Islet precursor cell (in vitro differentiated cells): ENCODE results near the gene PILRB.
"Not testable (repeated sequence)": the region's sequence is repeated elsewhere in the genome, so short reads cannot be mapped to it uniquely, and the experiment has no call there.

Experiments
- DNase-seq: peaks from one replicate; pipeline ENCODE4 v3.0.0-alpha.2; 2018

The PILRB gene

GRCh38 chr7:100357131-100357561 lies 771 bp upstream of the PILRB start:
- DNase-seq = peak; percentile 40

- peak; percentile 39 for DNase-seq
Measured at GRCh38 chr7:100358857-100359212, 918 bp downstream of the PILRB start.

GRCh38 chr7:100360135-100360854 lies 2.4 kb downstream of the PILRB start:
- no peak for DNase-seq

- no peak for DNase-seq
Measured at GRCh38 chr7:100363098-100363497, 5.2 kb downstream of the PILRB start.

GRCh38 chr7:100363797-100364196 lies 5.9 kb downstream of the PILRB start:
- not testable (repeated sequence) for DNase-seq

DNA sequence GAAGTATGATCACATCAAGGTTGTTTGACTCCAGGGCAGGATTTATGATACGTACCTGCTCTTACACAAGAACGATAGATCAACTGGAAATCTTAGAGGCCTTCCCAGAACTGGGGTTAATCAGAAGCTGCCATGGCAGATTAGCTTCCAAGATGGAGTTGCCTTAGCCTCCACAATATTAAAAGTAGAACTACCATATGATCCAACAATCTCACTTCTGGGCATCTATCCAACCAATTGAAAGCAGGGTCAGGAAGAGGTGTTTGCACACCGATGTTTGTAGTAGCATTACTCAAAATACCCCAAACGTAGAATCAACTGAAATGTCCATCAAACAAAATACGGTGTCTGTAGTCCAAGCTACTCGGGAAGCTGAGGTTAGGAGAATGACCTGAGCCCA lies 6.6 kb downstream of the PILRB start:
- DNase-seq = no peak

- DNase-seq = not testable (repeated sequence)
Measured at GRCh38 chr7:100365998-100366367, 8.1 kb downstream of the PILRB start.

GRCh38 chr7:100366411-100367250 lies 8.7 kb downstream of the PILRB start:
- no peak for DNase-seq

DNA sequence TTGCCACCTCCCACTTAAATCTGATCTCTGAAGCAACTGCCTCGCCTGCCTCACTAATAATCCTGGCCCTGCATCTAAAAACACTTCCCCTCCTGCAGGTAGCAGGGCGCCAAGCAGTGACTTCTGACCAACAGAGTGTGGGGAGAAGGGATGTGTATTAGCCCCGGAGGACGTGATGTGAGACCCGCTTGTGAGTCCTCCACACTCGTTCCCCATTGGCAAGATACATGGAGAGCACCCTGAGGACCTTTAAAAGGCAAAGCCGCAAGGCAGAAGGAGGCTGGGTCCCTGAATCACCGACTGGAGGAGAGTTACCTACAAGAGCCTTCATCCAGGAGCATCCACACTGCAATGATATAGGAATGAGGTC lies 9.3 kb downstream of the PILRB start:
- no peak for DNase-seq

- DNase-seq = no peak
Measured at GRCh38 chr7:100367676-100368613, 10.0 kb downstream of the PILRB start.

GRCh38 chr7:100369105-100369504 lies 11.2 kb downstream of the PILRB start:
- DNase-seq = no peak

GRCh38 chr7:100370303-100370702 lies 12.4 kb downstream of the PILRB start:
- peak; percentile 35 for DNase-seq

DNA sequence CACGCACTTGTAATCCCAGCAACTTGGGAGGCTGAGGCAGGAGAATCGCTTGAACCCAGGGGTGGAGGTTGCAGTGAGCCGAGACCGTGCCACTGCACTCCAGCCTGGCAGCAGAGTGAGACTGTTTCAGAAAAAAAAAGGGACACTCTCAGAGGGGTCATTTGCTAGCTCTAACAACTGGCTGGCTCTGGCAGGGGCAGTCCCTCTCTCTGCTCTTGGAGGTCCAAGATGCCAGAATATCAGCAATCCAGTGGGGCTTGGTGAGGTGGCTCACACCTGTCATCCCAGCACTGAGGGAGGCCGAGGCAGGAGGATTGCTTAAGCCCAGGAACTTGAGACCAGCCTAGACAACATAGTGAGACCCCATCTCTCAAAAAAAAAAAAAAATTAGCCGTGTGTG lies 12.8 kb downstream of the PILRB start:
- DNase-seq = peak; percentile 48

DNA sequence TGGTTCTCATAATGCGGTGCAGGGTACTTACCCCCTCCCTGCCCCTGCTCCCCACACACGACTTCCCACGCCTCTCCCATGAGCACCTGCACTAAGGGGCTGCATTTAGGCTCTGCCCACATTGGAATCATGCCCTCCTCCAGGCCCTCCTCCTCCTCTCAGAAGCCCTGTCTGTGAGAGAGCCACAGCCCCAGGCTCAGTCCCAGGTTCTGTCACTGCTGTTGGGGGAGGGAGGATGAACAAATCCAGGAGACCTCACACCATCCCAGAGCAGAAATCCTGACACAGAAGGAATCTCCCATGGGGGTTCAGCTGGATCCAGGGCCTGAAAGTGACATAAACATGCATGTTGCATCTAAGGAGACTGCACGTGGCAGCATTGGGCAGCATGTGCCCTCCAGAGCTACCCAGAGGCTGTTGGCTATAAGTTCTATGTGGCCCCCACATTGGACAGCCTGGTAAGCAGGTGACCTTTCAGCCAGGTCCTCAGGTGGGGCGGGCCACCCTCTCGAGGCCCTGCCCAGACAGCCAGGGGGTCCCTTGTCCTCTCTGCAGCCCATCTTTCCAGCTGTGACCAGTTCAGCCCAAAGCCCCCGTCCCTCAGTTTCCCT lies 13.7 kb downstream of the PILRB start:
- peak; percentile 60 for DNase-seq

GRCh38 chr7:100372256-100372655 lies 14.3 kb downstream of the PILRB start:
- DNase-seq = peak; percentile 65

GRCh38 chr7:100372694-100373093 lies 14.8 kb downstream of the PILRB start:
- DNase-seq = no peak

- DNase-seq = no peak
Measured at GRCh38 chr7:100373261-100373831, 15.4 kb downstream of the PILRB start, which contains the start of gene PILRA. TSS of gene PILRA (plus strand) at chr7:100373487. CDS start at chr7:100373657, 170 bp downstream.

DNA sequence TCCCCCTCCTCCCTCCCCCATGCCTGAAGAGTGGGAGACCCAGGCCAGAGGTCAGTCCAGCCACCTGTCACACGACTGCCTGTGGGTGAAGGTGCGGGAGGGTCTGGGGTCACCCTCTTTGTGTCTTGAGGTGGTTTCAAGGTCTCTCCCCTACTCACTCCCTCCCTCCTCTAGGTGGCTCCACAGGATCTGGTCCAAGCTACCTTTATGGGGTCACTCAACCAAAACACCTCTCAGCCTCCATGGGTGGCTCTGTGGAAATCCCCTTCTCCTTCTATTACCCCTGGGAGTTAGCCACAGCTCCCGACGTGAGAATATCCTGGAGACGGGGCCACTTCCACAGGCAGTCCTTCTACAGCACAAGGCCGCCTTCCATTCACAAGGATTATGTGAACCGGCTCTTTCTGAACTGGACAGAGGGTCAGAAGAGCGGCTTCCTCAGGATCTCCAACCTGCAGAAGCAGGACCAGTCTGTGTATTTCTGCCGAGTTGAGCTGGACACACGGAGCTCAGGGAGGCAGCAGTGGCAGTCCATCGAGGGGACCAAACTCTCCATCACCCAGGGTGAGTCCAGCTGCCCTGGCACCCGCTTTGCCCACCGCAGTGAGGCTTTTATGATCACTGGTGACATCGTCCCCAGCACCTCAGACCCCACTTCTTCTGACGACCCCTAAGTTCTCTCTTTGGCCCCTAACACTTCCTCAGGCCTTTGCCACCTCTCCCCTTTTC lies 16.1 kb downstream of the PILRB start:
- DNase-seq = not testable (repeated sequence)

- DNase-seq = no peak
Measured at GRCh38 chr7:100374601-100375000, 16.7 kb downstream of the PILRB start.

DNA sequence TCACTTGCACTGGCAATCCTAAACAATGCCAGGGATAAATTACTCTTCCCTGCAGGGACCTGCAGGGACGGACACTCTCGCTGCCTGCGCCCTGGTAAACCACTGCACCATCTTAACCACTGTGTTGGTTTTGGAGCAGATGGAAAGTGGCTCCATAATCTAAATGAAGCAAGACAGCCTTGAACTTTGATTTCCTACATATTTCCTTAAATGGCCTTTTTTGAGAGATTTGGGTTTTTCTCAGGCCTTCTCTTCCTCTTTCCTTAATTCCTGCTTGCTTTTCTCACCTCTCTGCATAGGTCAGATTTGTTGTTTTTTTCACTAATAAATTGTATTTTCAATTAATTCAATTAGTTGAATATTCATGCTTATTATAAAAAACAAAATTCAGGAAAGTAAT lies 18.1 kb downstream of the PILRB start:
- no peak for DNase-seq

DNA sequence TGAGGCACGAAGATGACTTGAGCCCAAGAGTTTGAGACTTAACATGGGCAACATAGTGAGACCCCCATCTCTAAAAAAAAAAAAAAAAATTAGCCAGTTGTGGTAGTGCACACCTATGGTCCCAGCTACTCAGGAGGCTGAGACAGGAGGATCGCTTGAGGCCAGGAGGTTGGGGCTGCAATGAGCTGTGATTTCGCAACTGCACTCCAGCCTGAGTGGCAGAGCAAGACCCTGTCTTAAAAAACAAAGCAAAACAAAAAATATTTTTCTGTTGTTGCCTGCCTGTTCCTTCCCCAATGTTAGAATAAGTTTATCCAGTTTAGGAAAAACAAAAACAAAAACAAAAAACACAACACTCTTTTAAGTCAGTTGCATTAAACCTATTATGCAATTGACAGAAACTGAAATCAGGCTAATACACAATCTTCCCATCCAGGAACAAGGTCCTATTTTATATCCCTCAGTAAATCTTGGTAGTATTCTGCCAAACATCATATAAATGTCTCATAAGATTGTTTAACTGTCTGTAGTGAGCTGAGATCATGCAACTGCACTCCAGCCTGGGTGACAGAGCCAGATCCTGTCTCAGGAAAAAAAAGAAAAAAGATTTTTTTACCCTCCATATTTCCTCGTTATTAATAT lies 20.3 kb downstream of the PILRB start:
- no peak for DNase-seq
